Thyroid gland (tissue), 4 donors: Measurements from ENCODE around the gene DDA1. TPM values are rescaled to one million over a fixed set of nuclear protein-coding genes. Genes with fewer than 3 reads are reported as not detected.

Experiments
- DNase-seq, 2 donors: peaks; one replicate each; pipeline ENCODE4 v3.0.0-alpha.2; 2019
- H3K27ac ChIP-seq, 3 donors: fragments of 200-600 bp; sonication (generic); 1 replicate in 2 of 3; 2 replicates in 1 of 3; pipeline ENCODE4 v1.5.1; 2016 to 2019; ENCODE audit warnings: mild to moderate bottlenecking in 1 of 3, moderate library complexity in 1 of 3
- H3K27me3 ChIP-seq: fragments of 200-600 bp; sonication (generic); one replicate; pipeline ENCODE4 v1.5.1; 2019
- H3K36me3 ChIP-seq, 2 donors: fragments of 200-600 bp; sonication (generic); one replicate each; pipeline ENCODE4 v1.5.1; 2016 to 2019
- H3K4me1 ChIP-seq, 2 donors: fragments of 200-600 bp; sonication (generic); one replicate each; pipeline ENCODE4 v1.5.1; 2017 to 2019
- H3K4me3 ChIP-seq, 3 donors: fragments of 200-600 bp; sonication (generic); replicated peaks in 1 of 3; 1 replicate in 2 of 3; 2 replicates in 1 of 3; pipeline ENCODE4 v1.5.1; 2016; ENCODE audit warnings: mild to moderate bottlenecking in 1 of 3
- H3K9me3 ChIP-seq: fragments of 200-600 bp; sonication (generic); one replicate; pipeline ENCODE4 v1.5.1; 2017
- POLR2A ChIP-seq, 2 donors: fragments of 450-650 bp; IDR thresholded peaks; one replicate each; pipeline ENCODE4 v1.6.1; 2017; ENCODE audit warnings: antibody characterized with exemption in 2 of 2, mild to moderate bottlenecking in 2 of 2, moderate library complexity in 1 of 2
- WGBS, 2 donors: methylation state at CpG; one replicate each; pipeline ENCODE4 v1.1.5; 2017; 5-methylcytosine and 5-hydroxymethylcytosine counted together
- intact Hi-C: fragments of 100-400 bp; cut with DNase I; formaldehyde crosslinking; loops from one replicate; pipeline ENCODE4 v1.15.1; 2023
- total RNA-seq, 4 donors: library from RNA; depleted of rRNA; stranded (reverse); fragments of >200 nt; gene quantifications; one replicate each; pipeline ENCODE4 v1.2.3, GENCODE V29; 2016
- TF ChIP-seq, protein P1 (sequence below), 6 experiments: fragments of 200-600 bp in 3 of 6; fragments of 450-650 bp in 3 of 6; sonication (generic) in 3 of 6; IDR thresholded peaks; one replicate each; pipeline ENCODE4 v1.5.1; 2016 to 2019; ENCODE audit warnings: antibody characterized with exemption in 6 of 6, mild to moderate bottlenecking in 2 of 6, inconsistent platforms in 1 of 6, moderate library complexity in 1 of 6

DDA1 gene
- total RNA-seq, 4 donors from 2014 or later, result 14.5 to 40.4 (median 20.1) TPM

DNA sequence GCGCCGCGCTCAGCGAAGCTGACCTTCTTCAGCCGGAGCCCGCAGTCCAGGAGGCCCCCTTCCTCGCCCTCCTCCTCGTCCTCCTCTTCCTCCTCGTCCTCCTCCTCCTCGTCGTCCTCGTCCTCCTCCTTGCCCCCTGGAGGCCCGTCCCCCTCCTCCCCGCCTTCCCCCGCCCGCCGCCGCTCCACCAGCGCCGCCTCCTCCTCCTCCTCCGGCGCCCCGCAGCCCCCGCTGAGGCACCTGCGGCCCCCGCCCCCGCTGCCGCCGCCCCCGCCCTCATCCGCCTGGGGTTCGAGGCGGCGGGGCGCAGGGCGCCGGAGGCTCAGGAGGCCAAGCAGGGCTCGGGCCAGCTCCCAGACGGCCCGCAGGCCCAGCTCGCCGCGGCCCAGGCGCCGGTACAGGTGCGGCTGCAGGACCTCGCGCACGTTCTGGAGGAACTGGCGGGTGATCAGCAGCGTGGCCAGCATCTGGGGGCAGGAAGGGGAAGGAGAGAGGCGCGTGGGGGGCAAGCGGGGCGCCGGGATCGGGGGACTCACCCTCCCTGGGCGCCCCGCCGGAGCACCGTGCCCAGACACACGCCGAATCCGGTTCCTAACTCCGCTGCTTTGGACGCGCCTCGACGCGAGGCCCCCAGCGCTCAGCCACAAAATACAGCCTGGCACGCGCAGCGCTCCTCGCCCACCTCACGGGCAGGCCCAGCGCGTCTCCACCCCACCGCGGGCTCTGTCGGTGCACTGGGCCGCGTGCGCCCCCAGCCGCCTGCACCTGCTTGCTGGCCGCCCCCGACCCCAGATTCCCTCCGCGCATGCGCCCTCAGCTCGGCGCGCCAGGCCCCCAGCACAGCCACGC is 19.4 kb downstream of the DDA1 start:
- intact Hi-C loops, result no loop called here
- Histone ChIP-seq H3K27ac (peak overlapping the region; percentile 54 to 72 (median 58)), H3K9me3 (no peaks in the 10 kb centered on the region), H3K4me3 (peak overlapping the region in 1 of 3 donors; percentile 32), H3K27me3 (no peaks in the 10 kb centered on the region), H3K36me3 (no peaks in the 10 kb centered on the region), H3K4me1 (peaks cover 10 to 25% of the 10 kb centered on the region in 2 donors)
- 20 to 22% methylated on average over 20 to 28 of the region's 94 CpGs for WGBS, 2 donors
- DNase-seq, result no peak
- TF ChIP-seq, protein P1, sequence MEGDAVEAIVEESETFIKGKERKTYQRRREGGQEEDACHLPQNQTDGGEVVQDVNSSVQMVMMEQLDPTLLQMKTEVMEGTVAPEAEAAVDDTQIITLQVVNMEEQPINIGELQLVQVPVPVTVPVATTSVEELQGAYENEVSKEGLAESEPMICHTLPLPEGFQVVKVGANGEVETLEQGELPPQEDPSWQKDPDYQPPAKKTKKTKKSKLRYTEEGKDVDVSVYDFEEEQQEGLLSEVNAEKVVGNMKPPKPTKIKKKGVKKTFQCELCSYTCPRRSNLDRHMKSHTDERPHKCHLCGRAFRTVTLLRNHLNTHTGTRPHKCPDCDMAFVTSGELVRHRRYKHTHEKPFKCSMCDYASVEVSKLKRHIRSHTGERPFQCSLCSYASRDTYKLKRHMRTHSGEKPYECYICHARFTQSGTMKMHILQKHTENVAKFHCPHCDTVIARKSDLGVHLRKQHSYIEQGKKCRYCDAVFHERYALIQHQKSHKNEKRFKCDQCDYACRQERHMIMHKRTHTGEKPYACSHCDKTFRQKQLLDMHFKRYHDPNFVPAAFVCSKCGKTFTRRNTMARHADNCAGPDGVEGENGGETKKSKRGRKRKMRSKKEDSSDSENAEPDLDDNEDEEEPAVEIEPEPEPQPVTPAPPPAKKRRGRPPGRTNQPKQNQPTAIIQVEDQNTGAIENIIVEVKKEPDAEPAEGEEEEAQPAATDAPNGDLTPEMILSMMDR (IDR thresholded peaks at IDR 0.05), result no peak
- TF ChIP-seq POLR2A (IDR thresholded peaks at IDR 0.05), result no peak

DNA sequence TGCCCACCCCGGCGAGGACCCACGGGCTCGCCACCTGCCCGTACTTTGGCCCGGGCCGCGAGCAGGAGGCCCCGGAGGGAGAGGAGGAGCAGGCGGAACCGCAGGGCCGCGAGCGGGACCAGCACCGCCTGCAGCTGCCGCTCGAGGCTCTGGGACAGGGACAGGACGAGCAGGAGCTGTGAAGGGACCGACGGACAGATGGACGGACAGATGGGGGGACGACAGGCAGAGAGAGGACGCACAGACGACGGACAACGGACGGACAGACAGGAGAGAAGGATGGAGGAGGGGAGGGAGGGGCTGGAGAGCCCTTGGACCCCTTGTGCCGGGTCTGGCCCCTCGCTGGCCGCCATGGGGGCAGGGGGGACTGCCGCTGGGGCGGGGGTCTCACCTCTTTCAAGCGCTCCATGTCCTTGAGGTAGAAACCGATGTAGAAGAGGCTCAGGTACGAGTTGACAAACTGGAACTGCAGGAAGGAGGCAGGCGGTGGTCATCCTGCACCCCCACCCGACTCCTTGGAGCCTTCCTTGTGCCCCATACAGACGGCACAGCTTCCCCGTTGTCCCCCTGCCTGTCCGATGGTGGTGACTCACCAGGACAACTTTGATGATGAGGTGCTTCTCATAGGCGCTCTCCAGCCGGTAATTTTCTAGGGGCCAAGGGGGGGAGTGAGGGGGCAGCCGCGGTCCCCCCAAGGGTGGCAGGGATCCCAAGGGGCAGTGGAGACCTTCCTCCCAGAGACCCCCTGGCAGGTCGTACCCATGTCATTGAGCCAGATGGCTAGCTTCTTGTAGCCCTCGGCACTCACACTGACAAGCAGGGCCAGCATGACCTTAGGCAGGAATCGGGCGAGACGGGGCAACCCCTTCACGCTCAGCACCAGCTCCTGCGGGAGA is 20.3 kb downstream of the DDA1 start:
- Histone ChIP-seq H3K27me3 (no peaks in the 10 kb centered on the region), H3K36me3 (no peaks in the 10 kb centered on the region), H3K9me3 (no peaks in the 10 kb centered on the region), H3K4me1 (peaks cover 13 to 30% of the 10 kb centered on the region in 2 donors), H3K27ac (no peak overlapping the region), H3K4me3 (no peak overlapping the region)
- TF ChIP-seq, protein P1 (IDR thresholded peaks at IDR 0.05), result no peak
- TF ChIP-seq POLR2A (IDR thresholded peaks at IDR 0.05), result no peak
- DNase-seq, result no peak
- 74 to 76% methylated on average over 39 to 40 of the region's 51 CpGs for WGBS, 2 donors
- intact Hi-C loops, result no loop called here

DNA sequence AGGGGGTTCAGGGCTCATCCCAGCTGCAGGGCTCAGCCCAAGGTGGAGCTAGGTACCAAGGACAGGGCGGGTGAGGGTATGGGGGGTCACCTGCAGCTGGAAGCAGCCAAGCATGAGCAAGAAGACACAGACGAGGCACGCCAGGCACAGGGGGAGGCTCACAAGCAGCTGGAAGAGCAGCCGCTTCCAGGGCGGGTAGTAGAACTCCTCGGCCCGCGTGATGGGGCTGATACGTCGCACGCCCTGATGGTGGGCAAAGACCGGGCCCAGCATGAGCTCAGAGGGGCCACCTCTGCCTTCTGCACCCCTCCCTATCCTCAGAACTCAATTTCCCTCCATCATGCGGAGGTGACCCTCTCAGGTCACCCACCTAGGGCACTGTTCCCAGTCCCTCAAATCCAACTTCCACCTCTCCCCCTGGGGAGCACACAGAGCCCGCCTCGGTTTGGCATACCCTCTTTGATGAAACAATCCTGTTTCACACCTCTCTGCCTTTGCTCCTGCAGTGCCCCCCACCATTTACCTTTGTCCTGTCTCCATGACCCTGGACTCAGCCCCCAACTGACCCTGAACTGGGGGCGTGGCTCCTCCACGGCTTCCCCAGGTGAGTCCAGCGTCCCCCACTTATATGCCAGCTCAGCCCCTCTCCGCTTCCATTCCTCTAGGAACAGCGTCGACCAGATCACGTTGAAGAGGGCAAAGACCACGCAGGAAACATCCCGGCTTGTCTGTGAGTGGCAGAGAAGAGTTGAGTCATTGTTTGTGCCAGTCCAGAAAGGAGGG is 21.1 kb downstream of the DDA1 start:
- DNase-seq, result no peak
- WGBS, 2 donors, result 92 to 97% methylated on average over 20 to 24 of the region's 24 CpGs

DNA sequence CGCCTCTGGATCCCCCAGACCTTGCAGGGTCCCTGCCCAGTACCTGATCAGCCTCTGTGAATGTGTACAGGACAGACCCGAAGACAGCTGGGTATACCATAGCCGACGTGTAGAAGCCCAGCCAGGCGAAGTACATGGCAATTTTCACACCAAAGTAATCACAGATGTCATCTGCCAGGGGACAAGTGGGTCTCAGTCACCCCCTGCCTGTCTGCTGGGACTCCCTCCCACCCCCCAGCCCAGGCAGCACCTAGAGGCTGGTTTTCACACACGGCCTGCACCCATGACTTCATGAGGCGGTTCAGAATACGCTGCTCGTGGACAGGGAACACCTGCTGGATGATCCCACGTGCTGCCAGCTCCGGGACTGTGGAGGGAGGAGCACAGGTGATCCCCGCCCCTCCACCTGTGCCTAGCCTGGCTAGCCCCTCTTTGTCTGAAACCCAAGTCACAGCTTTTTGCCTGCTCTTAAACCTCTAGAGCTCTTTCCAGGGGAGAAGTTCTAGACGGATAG is 21.7 kb downstream of the DDA1 start:
- Histone ChIP-seq H3K4me1 (peaks cover 22 to 40% of the 10 kb centered on the region in 2 donors), H3K9me3 (no peaks in the 10 kb centered on the region), H3K27ac (no peak overlapping the region), H3K36me3 (no peaks in the 10 kb centered on the region), H3K27me3 (no peaks in the 10 kb centered on the region), H3K4me3 (no peak overlapping the region)
- WGBS, 2 donors, result 87 to 88% methylated on average over 13 of the region's 13 CpGs
- TF ChIP-seq POLR2A (IDR thresholded peaks at IDR 0.05), result no peak
- TF ChIP-seq, protein P1 (IDR thresholded peaks at IDR 0.05), result no peak
- DNase-seq, result no peak
- intact Hi-C loops, result no loop called here

More for the DNA sequence above, 21.1 kb downstream of the DDA1 start:
- TF ChIP-seq, protein P1 (IDR thresholded peaks at IDR 0.05), result no peak
- no peak for TF ChIP-seq POLR2A (IDR thresholded peaks at IDR 0.05)
- H3K4me3 ChIP-seq, result no peak overlapping the region
- H3K27ac ChIP-seq, result no peak overlapping the region
- H3K4me1 ChIP-seq, result peaks cover 20 to 37% of the 10 kb centered on the region in 2 donors
- no peaks in the 10 kb centered on the region for H3K27me3 ChIP-seq
- intact Hi-C loops, result no loop called here
- H3K36me3 ChIP-seq, result no peaks in the 10 kb centered on the region
- H3K9me3 ChIP-seq, result no peaks in the 10 kb centered on the region
